LoVo (cell line): ENCODE data around the gene TYK2.
"Not testable (repeated sequence)": the region's sequence is repeated elsewhere in the genome, so short reads cannot be mapped to it uniquely, and the experiment has no call there.

ENCODE experiments used
- DNase-seq: peaks from one replicate; pipeline ENCODE4 v3.0.0-alpha.2; 2016; ENCODE audit warnings: low spot score

TYK2 gene

DNA sequence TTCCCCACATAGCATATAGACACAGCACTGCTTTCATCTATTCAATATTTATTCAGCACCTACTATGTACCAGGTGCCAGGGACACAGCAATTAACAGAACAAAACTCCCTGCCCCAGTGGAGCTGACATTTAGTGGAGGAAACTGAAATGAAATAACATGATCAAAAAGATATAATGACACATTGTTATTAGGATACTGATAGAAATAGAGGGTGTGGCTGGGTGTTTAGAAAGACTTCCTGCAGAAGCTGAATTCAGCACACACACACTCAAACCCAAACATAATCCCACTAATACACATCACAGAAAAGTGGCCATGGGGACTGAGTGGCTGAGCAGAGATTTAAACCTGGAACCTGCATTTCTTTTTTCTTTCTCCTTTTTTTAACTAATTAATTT is 26.7 kb upstream of the TYK2 start:
- no peak for DNase-seq

DNA sequence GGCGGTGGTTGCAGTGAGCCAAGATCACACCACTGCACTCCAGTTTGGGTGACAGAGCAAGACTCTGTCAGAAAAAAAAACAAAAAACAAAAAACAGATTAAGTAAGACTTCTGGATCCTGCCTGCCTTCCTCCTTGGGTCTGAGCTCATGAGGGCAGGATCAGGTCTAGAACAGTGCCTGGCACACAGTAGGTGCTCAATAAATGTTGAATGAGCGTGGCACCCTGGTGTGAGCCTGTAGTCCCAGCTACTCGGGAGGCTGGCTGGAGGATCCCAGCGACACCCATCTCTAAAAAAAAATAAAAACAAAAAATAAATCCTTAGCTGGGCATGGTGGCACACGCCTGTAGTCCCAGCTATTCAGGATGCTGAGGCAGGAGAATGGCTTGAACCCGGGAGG is 25.8 kb upstream of the TYK2 start:
- DNase-seq, result no peak

GRCh38 chr19:10404888-10405820 is 24.8 kb upstream of the TYK2 start:
- DNase-seq, result no peak

- peak; percentile 97 for DNase-seq
These were observed 23.0 kb upstream of the TYK2 start, which contains the start of gene CDC37 for GRCh38 chr19:10403137-10404021. TSS of gene CDC37 (minus strand) at chr19:10403542. CDS start at chr19:10403479, 63 bp downstream.

DNA sequence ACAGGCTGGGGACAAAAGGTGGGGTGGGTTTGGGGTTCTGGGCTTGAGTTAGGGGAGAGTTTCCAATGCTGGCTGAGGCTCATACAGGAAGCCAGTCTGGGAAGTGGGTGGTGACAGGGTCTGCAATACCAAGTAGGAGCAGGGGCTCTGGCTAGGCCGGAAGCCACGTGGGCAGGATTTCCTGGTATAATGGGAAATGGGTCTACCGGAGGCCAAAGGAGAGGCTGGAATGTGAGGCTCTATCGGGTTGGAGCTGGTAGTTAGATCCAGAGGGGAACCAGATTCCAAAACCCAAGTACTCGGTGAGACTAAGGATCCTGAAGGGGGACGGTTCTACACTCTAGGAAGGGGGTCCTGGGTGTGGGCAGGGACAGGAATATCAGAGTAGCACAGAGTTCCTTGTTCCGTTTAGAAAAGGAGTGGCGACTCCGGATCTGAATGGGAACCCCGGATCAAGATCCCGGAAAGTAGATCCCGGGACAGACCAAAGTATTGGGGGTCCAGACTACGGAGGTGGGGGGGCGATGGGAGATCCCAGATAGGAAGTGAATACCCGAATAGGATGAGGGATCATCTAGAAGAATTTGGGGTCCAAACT is 22.2 kb upstream of the TYK2 start:
- DNase-seq, result peak; percentile 54

DNA sequence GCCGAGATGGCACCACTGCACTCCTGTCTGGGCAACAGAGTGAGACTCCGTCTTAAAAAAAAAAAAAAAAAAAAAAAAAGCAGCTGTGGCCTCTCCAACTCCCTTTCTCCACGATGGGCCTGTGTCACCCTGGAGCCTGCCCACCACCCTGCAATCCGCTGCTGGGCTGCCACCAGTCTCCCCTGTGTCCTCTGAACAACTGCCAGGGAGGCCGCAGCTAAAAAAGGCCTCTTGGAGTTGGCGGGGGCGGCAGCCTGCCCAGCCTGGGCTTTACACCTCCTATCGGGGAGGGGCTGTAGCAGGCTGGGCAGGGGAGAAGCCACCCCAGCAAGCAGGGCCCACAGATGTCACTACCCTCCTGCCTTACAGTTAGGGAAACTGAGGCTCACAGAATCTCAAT is 19.5 kb upstream of the TYK2 start:
- DNase-seq, result no peak

DNA sequence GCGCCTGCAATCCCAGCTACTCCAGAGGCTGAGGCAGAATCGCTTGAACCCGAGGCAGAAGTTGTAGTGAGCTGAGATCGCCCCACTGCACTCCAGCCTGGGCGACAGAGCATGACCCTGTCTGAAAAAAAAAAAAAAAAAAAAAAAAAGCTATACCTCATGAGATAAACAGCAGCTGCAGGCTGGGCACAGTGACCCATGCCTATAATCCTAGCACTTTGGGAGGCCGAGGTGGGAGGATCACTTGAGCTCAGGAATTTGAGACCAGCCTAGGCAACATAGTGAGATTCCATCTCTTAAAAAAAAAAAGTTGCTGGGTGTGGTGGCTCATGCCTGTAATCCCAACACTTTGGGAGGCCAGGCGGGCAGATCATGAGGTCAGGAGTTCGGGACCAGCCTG is 19.0 kb upstream of the TYK2 start:
- not testable (repeated sequence) for DNase-seq

GRCh38 chr19:10398819-10399218 is 18.4 kb upstream of the TYK2 start:
- no peak for DNase-seq

GRCh38 chr19:10395917-10396316 is 15.5 kb upstream of the TYK2 start:
- DNase-seq, result no peak

- DNase-seq, result no peak
These were observed 15.1 kb upstream of the TYK2 start for GRCh38 chr19:10395436-10395835.

GRCh38 chr19:10395003-10395402 is 14.6 kb upstream of the TYK2 start:
- no peak for DNase-seq

- no peak for DNase-seq
These were observed 12.8 kb upstream of the TYK2 start for GRCh38 chr19:10393137-10393536.

DNA sequence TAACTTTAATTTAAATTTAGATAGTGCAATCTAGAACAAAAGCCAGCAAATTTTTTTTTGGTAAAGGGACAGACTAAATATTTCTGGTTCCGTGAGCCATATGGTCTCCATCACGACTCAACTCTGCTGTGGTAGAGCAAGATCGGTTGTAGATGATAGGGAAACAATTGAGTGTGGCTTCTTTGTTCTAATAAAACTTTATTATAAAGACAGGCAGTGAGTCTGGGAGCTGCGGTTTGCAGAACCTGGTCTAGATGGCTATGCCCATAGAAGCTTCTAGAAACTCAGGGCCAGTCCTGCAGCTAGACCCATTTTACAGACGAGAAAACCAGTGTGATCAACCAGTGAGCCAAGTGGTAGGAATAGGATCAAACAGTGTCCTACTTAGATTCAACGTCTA is 11.7 kb upstream of the TYK2 start:
- no peak for DNase-seq

DNA sequence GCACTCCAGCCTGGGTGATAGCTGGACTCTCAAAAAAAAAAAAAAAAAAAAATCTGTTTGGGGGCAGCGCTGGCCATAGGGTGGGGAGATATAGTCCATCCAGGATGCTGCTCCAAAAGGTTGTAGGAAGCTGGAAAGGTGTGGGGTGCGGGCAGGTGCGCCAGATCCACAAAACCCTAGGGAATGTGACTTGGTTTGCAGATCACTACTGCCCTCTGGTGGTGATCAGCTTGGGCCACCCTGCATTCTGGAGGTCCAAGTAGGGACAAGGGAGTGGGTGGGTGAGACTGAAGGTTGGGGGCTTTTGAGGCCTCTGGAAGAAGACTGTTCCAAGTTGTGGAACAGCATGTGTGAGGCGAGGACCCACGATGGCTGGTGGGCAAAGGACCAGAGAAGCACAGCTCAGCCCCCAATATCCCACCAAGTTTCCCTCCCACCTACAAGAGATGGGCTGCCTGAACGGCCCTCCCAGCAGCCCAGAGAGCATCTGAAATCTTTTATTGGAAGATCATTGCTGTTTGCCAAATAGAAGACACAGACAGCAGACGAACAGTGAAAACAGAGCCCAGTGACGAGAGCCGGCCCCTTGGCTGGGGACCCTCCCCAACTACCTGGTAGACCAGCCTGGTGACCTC is 10.4 kb upstream of the TYK2 start:
- DNase-seq, result peak; percentile 64

- DNase-seq, result no peak
These were observed 9.5 kb upstream of the TYK2 start for GRCh38 chr19:10389863-10390262.

- peak; percentile 77 for DNase-seq
These were observed 8.6 kb upstream of the TYK2 start for GRCh38 chr19:10388957-10389356.

GRCh38 chr19:10384580-10384979 is 4.2 kb upstream of the TYK2 start:
- DNase-seq, result no peak

- DNase-seq, result not testable (repeated sequence)
These were observed 2.8 kb upstream of the TYK2 start for GRCh38 chr19:10383223-10383499.

DNA sequence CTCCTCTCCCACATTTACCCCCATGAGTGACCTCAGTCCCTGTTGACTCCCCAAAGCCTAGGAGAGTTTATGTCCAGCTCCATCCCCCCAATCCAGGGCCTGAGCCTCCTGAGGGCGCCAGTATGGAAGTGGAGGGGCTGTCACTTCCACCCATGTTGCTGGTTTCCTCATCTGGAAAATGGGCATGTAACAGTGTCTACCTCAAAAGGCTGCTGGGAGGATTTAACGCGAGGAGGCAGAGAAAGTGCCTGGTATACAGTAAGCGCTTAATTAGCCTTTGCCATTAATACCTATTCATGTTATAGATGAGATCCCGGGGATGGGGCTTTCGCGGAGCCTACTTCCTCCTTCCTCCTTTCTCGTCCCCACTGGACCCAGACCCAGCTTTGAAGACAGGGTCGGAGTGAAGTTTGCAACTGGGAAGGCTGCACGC is 476 bp downstream of the TYK2 start:
- DNase-seq, result no peak

- DNase-seq, result no peak
These were observed 2.2 kb downstream of the TYK2 start for GRCh38 chr19:10378124-10378523.

- not testable (repeated sequence) for DNase-seq
These were observed 3.2 kb downstream of the TYK2 start for GRCh38 chr19:10377140-10377640.

DNA sequence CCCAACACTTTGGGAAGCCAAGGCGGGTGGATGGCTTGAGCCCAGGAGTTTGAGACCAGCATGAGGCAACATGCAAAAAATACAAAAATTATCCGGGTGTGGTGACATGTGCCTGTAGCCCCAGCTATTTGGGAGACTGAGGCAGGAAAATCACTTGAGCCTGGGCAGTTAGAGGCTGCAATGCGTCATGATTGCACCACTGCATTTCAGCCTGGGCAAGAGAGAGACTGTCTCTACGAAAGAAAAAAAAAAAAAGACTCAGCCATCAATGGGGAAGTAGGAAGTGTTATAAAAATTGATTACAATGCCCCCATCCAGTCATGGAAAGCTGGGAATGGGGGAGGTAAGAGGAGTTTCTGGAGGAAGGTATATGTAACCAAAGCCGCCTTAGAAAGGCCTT is 5.4 kb downstream of the TYK2 start:
- no peak for DNase-seq
